ENCODE results near the gene CSF1. TPM values are rescaled to one million over a fixed set of nuclear protein-coding genes. Genes with fewer than 3 reads are reported as not detected.

Gene CSF1
- total RNA-seq, 1 donor = 64.8 TPM

DNA sequence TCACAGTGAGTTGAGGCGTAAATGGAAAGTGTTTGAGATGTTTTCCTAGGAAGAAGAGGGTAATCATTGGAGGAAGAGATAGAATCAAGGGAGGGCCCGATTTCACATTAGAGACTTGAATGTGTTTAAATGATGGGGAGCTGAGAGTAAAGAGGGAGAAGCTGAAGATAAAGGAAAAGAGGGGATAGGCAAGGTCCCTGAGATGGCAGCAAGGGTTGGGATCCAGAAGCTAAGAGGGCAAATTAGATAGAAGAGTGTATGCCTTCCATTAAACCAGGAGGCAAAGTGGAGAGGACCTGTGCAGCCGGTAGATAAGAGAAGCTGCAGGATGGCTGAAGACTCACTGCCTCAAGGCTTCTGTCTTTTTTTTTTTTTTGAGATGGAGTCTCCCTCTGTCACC is 21.6 kb upstream of the CSF1 start:
- DNase-seq (ENCODE audit: low read depth) = no peak
- TF ChIP-seq, protein P1, sequence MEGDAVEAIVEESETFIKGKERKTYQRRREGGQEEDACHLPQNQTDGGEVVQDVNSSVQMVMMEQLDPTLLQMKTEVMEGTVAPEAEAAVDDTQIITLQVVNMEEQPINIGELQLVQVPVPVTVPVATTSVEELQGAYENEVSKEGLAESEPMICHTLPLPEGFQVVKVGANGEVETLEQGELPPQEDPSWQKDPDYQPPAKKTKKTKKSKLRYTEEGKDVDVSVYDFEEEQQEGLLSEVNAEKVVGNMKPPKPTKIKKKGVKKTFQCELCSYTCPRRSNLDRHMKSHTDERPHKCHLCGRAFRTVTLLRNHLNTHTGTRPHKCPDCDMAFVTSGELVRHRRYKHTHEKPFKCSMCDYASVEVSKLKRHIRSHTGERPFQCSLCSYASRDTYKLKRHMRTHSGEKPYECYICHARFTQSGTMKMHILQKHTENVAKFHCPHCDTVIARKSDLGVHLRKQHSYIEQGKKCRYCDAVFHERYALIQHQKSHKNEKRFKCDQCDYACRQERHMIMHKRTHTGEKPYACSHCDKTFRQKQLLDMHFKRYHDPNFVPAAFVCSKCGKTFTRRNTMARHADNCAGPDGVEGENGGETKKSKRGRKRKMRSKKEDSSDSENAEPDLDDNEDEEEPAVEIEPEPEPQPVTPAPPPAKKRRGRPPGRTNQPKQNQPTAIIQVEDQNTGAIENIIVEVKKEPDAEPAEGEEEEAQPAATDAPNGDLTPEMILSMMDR (IDR thresholded peaks at IDR 0.05; ENCODE audit: insufficient read depth, low read depth, low read length) = no peak

DNA sequence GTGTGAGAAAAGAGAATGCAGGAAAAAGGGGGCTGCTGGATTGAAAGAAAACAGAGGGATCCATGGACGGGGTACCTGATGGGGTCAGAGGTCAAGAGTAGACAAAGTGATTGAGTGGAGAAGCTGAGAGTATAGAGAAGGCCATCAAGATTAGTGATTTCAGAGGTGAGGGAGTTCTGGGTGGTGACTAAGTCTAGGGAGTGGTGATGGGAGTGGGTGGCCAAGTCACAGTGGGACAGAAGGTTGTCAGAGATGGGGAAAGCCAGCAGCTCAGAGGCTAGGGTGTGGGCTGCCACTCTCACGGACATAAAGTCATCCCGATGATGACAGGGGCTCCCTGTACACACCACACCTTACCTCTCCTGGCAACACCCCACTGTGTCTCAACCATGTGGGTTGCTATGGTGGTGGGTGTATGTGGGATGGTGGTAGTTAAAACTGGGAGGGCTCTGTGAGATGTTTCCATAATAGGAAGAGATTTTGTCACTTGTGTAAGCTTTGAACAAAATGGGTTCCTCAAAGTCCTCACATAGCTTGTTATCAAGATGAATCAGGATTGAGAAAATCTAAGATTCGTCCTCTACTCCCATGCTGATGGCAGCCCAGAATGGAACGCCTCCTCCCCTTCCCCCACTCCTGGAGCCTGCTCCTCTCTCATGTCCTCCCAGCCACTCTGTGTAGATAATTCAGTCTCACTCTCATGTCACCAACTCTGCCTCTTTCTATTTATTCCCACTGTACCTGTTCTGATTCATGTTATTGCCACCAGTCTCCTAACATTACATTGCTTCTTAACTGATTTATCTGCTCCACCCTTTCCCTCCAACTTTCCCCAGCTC is 20.3 kb upstream of the CSF1 start:
- TF ChIP-seq, protein P1 (IDR thresholded peaks at IDR 0.05; ENCODE audit: insufficient read depth, low read depth, low read length) = no peak

More for the DNA sequence above, 21.6 kb upstream of the CSF1 start:
- no peak overlapping the region for H3K4me3 ChIP-seq (ENCODE audit: low read depth, low read length)

DNA sequence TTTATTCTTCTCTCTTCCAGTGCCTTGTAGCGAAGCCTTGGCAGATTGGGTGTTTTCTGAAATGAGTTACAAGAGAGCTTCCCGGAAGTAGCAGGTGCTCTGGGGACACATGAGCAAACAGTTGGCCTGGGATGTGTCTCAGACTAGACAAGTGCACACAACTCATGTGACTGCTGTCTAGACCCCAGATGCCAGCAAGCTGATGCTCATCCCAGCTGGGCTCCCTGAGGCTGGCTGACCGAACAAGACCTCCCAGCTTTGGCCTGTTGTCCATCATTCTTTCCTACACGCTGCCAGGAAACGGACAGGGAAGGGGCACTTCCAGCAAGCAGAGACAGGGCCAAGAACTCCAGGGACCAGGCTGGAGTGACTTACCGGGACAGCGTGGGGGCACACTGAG is 18.7 kb upstream of the CSF1 start:
- no peak for DNase-seq (ENCODE audit: low read depth)
- H3K4me3 ChIP-seq (ENCODE audit: low read depth, low read length) = no peak overlapping the region
- TF ChIP-seq, protein P1 (IDR thresholded peaks at IDR 0.05; ENCODE audit: insufficient read depth, low read depth, low read length) = no peak

More for the DNA sequence above, 20.3 kb upstream of the CSF1 start:
- DNase-seq (ENCODE audit: low read depth) = no peak
- no peak overlapping the region for H3K4me3 ChIP-seq (ENCODE audit: low read depth, low read length)

DNA sequence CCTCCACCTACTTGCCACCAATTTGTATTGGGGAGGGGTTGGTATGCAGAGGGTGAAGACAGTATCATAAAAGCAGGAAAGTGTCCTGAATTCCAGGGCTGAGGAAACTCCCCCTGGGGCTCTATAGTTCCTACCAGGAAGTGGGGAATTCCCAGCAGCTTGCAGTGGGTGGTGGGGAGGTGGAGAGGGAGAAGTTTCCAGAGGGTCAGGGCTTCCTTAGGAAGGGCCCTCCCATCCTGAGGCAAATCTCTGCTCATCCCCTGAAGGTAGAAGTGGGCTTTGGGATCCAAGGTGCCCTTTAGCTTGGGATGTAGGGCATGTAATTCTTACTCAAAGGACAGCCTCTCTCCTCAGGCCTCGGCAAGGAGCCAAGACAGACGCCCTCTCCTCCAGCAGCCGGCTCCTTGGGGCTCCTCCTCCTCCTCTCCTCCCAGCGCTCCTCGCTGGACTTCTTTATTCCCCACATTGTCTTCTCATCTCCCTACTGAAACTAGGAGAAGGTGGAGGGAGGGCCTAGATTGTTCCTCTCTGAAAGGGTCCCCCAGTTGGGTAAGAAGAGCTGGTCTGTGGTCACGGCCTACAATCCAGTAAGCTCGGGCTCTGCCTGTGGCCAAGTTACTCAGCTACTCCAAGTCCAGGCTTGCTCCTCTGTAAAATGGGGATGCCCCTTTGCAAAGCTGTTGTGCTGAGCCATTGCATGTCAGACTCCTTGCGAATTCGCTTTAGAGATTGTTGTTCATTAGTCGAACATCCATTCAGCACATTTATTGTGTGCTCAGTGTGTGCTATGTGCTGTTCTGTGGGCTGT is 17.9 kb upstream of the CSF1 start:
- no peak overlapping the region for H3K4me3 ChIP-seq (ENCODE audit: low read depth, low read length)
- no peak for DNase-seq (ENCODE audit: low read depth)
- TF ChIP-seq, protein P1 (IDR thresholded peaks at IDR 0.05; ENCODE audit: insufficient read depth, low read depth, low read length) = no peak

DNA sequence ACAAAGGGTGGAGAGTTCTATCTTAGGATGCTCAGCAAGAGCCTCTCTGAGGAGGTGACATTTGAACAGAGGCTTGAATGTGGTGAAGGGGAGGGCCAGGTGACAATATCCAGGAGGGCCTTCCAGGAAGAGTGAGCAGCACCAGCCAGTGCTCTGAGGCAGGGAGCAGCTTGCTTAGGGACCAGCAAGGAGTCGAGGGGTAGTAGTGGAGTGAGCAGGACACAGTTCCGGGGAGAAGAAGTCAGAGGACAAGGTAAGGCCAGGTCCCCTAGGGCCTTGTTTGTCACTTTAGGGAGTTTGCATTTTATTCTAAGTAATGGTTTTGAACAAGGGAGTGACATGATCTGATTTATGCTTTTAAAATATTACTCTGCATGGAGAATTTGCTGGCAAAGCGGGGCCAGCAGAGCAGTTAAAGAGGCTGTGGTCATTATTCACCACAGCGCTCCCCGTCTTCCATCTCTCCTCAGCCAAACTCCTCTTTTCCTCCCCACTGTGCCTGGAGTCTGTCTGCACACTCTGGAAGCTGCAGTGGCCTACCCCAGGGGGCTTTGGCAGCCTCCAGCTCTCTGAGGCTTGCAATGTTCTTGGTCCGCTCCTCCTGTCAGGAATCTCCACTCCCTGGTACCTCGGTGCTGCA is 17.0 kb upstream of the CSF1 start:
- TF ChIP-seq, protein P1 (IDR thresholded peaks at IDR 0.05; ENCODE audit: insufficient read depth, low read depth, low read length) = no peak
- no peak overlapping the region for H3K4me3 ChIP-seq (ENCODE audit: low read depth, low read length)
- no peak for DNase-seq (ENCODE audit: low read depth)

DNA sequence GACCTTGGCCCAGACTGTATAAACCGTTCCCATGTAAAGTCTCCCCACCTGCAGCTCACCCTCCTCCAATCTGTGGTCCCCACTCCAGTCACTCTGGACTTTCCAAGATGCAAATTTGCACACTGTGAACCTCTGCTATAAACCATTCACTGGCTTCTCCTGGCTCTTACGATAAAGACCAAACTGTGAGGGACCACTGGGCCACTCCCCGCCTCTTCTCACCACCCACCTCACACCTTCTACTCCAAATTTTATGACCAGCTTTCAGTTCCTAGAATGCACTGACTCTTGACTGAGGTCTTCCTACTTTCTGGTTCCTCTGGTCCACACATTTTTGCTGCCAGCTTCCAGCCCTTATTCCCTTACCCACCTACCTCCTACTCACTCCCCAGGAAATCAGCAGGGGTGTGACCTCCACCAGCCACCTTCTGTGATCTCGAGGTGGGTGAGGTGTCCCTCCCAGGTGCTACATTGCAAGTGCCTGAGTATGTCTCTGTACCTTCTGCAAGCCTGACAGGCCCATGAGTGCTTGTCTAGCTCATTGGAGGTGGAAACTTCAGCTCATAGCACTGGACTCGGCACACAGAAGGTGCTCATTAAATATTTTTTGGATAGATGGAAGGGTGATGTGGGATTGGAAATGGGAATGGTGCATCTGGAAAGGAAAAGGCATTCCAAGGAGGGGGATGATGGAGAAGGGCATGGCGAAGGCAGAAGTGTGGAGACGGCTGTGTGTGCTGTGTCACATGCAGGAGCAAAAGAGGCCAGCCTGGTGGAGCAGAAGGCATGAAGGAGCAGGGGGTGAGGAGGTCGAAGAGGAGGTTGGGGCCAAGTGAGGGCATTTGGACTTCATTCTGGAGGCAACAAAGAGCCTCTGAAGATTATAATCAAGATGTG is 15.6 kb upstream of the CSF1 start:
- H3K4me3 ChIP-seq (ENCODE audit: low read depth, low read length) = no peak overlapping the region
- TF ChIP-seq, protein P1 (IDR thresholded peaks at IDR 0.05; ENCODE audit: insufficient read depth, low read depth, low read length) = no peak
- DNase-seq (ENCODE audit: low read depth) = no peak

Measured in fibroblast of villous mesenchyme (primary cell).